Measurements from ENCODE around the gene TSPAN3.

DNA sequence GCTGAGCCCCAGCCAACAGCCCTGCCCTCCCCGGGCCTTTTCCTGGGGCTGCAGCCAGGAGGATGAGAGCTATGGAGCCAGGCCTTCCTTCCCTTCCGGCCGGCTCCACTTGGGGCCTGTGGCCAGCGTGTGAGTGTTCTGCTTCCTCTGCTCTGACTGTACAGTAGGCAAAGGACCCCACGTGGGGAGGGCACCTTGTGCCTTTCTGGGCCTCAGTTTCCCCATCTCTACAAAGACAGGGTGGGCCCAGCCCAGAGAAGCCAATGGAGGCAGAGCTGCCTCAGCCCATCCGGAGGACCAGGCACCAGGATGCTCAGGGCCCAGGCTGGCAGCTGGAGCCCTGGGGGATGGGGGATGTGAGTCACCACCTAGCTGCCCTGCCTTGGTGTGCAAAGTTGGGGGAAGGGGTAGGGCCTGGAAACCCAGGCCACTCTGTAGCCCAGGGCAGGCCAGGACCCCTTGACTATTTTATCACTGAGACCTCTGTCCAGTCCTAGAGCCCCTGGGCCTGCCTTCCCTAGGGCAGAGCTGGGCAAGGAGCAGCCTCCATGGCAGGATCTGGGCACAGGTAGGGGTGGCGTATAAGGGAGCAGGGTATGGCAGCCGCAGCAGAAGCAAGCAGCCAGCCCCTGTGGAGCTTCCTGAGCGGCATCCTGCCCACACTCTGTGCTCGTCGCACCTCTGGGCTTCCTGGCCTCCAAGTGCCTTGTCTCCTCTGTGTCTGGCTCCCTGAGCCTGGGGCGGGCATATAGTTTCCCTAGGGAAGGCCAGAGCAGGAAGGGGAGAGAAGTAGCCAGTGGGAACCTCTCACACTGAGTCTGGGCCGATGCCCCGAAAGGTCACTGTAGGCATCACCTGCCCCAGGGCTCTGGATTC, 74.1 kb downstream of the TSPAN3 start:
- TF ChIP-seq EZH2 (IDR thresholded peaks at IDR 0.05; ENCODE audit: borderline replicate concordance, low read depth, low read length, severe bottlenecking) (no peak), POLR2A (IDR thresholded peaks at IDR 0.05; ENCODE audit: low read depth, low read length) (no peak), POLR2AphosphoS5 (IDR thresholded peaks at IDR 0.05; ENCODE audit: insufficient read depth, low read depth, low read length) (no peak)
- TF ChIP-seq, protein P1, sequence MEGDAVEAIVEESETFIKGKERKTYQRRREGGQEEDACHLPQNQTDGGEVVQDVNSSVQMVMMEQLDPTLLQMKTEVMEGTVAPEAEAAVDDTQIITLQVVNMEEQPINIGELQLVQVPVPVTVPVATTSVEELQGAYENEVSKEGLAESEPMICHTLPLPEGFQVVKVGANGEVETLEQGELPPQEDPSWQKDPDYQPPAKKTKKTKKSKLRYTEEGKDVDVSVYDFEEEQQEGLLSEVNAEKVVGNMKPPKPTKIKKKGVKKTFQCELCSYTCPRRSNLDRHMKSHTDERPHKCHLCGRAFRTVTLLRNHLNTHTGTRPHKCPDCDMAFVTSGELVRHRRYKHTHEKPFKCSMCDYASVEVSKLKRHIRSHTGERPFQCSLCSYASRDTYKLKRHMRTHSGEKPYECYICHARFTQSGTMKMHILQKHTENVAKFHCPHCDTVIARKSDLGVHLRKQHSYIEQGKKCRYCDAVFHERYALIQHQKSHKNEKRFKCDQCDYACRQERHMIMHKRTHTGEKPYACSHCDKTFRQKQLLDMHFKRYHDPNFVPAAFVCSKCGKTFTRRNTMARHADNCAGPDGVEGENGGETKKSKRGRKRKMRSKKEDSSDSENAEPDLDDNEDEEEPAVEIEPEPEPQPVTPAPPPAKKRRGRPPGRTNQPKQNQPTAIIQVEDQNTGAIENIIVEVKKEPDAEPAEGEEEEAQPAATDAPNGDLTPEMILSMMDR (IDR thresholded peaks at IDR 0.05; ENCODE audit: extremely low read depth in 1 of 2, insufficient read depth in 1 of 2, low read depth in 1 of 2, low read length in 2 of 2), result no peak

Measured in endothelial cell of umbilical vein (primary cell).